SK-N-SH (cell line): ENCODE measurements around the gene FGF22. TPM values are rescaled to one million over a fixed set of nuclear protein-coding genes. Genes with fewer than 3 reads are reported as not detected.

Experiments used
- CTCF ChIA-PET: fragments of 300-600, 350-600 bp; formaldehyde crosslinking; extraction: SDS; loops from one replicate; lab custom pipeline; 2021; lab: Yijun Ruan, JAX
- POLR2A ChIA-PET: fragments of 350-600 bp; sonication (Branson Sonifier 250); formaldehyde crosslinking; extraction: SDS; loops from one replicate; lab custom pipeline; 2020; ENCODE audit warnings: antibody characterized with exemption, inconsistent platforms; lab: Yijun Ruan, JAX
- DNase-seq: peaks from one replicate; pipeline ENCODE4 v3.0.0; 2012
- H2AFZ ChIP-seq: fragments of 200-600 bp; sonication (generic); 2 replicates; pipeline ENCODE4 v1.8.1; 2016; ENCODE audit warnings: antibody characterized with exemption, mild to moderate bottlenecking, low read depth
- H3F3A ChIP-seq: fragments of 200-600 bp; sonication (generic); replicated peaks from 2 replicates; pipeline ENCODE3; 2016; ENCODE audit warnings: antibody characterized with exemption, mild to moderate bottlenecking; ENCODE audit not compliant: insufficient read depth
- H3K27ac ChIP-seq, 2 experiments: fragments of 200-500 bp in 1 of 2; fragments of 200-600 bp in 1 of 2; sonication (Bioruptor generic) in 1 of 2; sonication (generic), shearing (Covaris generic) in 1 of 2; 2 replicates each; pipeline versions ENCODE4 v1.5.1 to v1.6.1; 2014 to 2016; ENCODE audit warnings: low read depth in 2 of 2, inconsistent platforms in 1 of 2, low read length in 1 of 2, mild to moderate bottlenecking in 1 of 2, mixed read lengths in 1 of 2
- H3K27me3 ChIP-seq: fragments of 200-600 bp; sonication (generic), shearing (Covaris generic); 2 replicates; pipeline ENCODE4 v1.6.1; 2016; ENCODE audit warnings: mixed run types; ENCODE audit not compliant: insufficient read depth
- H3K36me3 ChIP-seq, 2 experiments: fragments of 200-500 bp in 1 of 2; fragments of 200-600 bp in 1 of 2; sonication (Bioruptor generic) in 1 of 2; sonication (generic) in 1 of 2; replicated peaks in 1 of 2; 2 replicates each; pipeline versions ENCODE3 to v1.5.1; 2014 to 2016; ENCODE audit warnings: low read length in 1 of 2, mild to moderate bottlenecking in 1 of 2; ENCODE audit not compliant: insufficient read depth in 2 of 2, control insufficient read depth in 1 of 2
- H3K4me1 ChIP-seq, 2 experiments: fragments of 200-500 bp in 1 of 2; fragments of 200-600 bp in 1 of 2; sonication (Bioruptor generic) in 1 of 2; sonication (generic), shearing (Covaris generic) in 1 of 2; 2 replicates each; pipeline versions ENCODE4 v1.5.1 to v1.6.1; 2014 to 2016; ENCODE audit warnings: low read depth in 1 of 2, low read length in 1 of 2, mixed run types in 1 of 2; ENCODE audit not compliant: insufficient read depth in 2 of 2, control insufficient read depth in 1 of 2
- H3K4me2 ChIP-seq: fragments of 200-600 bp; sonication (generic), shearing (Covaris generic); 2 replicates; pipeline ENCODE4 v1.6.1; 2017; ENCODE audit warnings: mixed run types
- H3K4me3 ChIP-seq, 2 experiments: fragments of 200-500 bp in 1 of 2; fragments of 200-600 bp in 1 of 2; sonication (Bioruptor generic) in 1 of 2; sonication (generic), shearing (Covaris generic) in 1 of 2; 2 replicates each; pipeline versions ENCODE4 v1.5.1 to v1.8.1; 2014 to 2016; ENCODE audit warnings: low read depth in 2 of 2, inconsistent platforms in 1 of 2, low read length in 1 of 2, mild to moderate bottlenecking in 1 of 2, mixed read lengths in 1 of 2, moderate library complexity in 1 of 2
- H3K79me2 ChIP-seq: fragments of 200-600 bp; sonication (generic); 2 replicates; pipeline ENCODE4 v1.8.1; 2017; ENCODE audit warnings: mild to moderate bottlenecking; ENCODE audit not compliant: insufficient read depth
- H3K9ac ChIP-seq: fragments of 200-600 bp; sonication (generic); 2 replicates; pipeline ENCODE4 v1.6.1; 2017; ENCODE audit warnings: mixed run types
- H3K9me2 ChIP-seq: fragments of 200-600 bp; sonication (generic); 2 replicates; pipeline ENCODE4 v1.6.1; 2017; ENCODE audit warnings: mixed run types
- H3K9me3 ChIP-seq: fragments of 200-600 bp; sonication (generic); 2 replicates; pipeline ENCODE4 v1.6.1; 2017; ENCODE audit warnings: mixed run types, mild to moderate bottlenecking, moderate library complexity
- H4K20me1 ChIP-seq: fragments of 200-600 bp; sonication (generic); 2 replicates; pipeline ENCODE4 v1.6.1; 2017; ENCODE audit warnings: mild to moderate bottlenecking, mixed run types; ENCODE audit not compliant: insufficient read depth
- CHD2 ChIP-seq: fragments of 150-350 bp; IDR thresholded peaks from 2 replicates; pipeline ENCODE4 v1.6.1; 2018; ENCODE audit warnings: low read length; ENCODE audit not compliant: partially characterized antibody
- EP300 ChIP-seq, 2 experiments: IDR thresholded peaks; 2 replicates each; pipeline versions ENCODE4 v1.4.0 to v1.6.1; 2012; ENCODE audit warnings: borderline replicate concordance in 1 of 2, low read depth in 1 of 2, low read length in 1 of 2
- FOXJ3 ChIP-seq: sonication (generic); formaldehyde crosslinking; IDR thresholded peaks from 2 replicates; pipeline ENCODE4 v1.5.1; 2020; ENCODE audit warnings: mild to moderate bottlenecking, missing genetic modification reagents
- FOXM1 ChIP-seq: IDR thresholded peaks from 2 replicates; pipeline ENCODE4 v1.4.0; 2012; ENCODE audit warnings: low read depth, mild to moderate bottlenecking
- IRF3 ChIP-seq: fragments of 150-350 bp; IDR thresholded peaks from 2 replicates; pipeline ENCODE4 v1.6.1; 2016; ENCODE audit warnings: mild to moderate bottlenecking, low read depth, low read length
- JUND ChIP-seq: IDR thresholded peaks from 2 replicates; pipeline ENCODE4 v1.4.0; 2012
- MAX ChIP-seq: IDR thresholded peaks from 2 replicates; pipeline ENCODE4 v1.4.0; 2012; ENCODE audit warnings: low read depth
- MXI1 ChIP-seq: IDR thresholded peaks from 2 replicates; pipeline ENCODE4 v1.6.1; 2012; ENCODE audit warnings: mild to moderate bottlenecking, low read depth, low read length, improper control_type of control experiment
- NRF1 ChIP-seq: IDR thresholded peaks from 2 replicates; pipeline ENCODE4 v1.6.1; 2012; ENCODE audit warnings: low read depth, mild to moderate bottlenecking, low read length
- PBX3 ChIP-seq: IDR thresholded peaks from 2 replicates; pipeline ENCODE4; 2012
- POLR2AphosphoS5 ChIP-seq: IDR thresholded peaks from 2 replicates; pipeline ENCODE4 v1.6.1; 2012; ENCODE audit warnings: low read depth, low read length
- RCOR1 ChIP-seq: fragments of 150-350 bp; IDR thresholded peaks from 2 replicates; pipeline ENCODE4 v1.6.1; 2017; ENCODE audit warnings: antibody characterized with exemption, low read length
- SIN3A ChIP-seq: IDR thresholded peaks from 2 replicates; pipeline ENCODE4 v1.6.1; 2012; ENCODE audit warnings: low read depth, mild to moderate bottlenecking, low read length, moderate library complexity, borderline replicate concordance
- TAF1 ChIP-seq: IDR thresholded peaks from 2 replicates; pipeline ENCODE4 v1.6.1; 2012; ENCODE audit warnings: low read depth, mild to moderate bottlenecking, low read length, moderate library complexity, borderline replicate concordance
- TCF12 ChIP-seq: IDR thresholded peaks from 2 replicates; pipeline ENCODE4 v1.4.0; 2012
- USF2 ChIP-seq: fragments of 150-350 bp; IDR thresholded peaks from 2 replicates; pipeline ENCODE4 v1.6.1; 2017; ENCODE audit warnings: antibody characterized with exemption, low read length, low read depth, borderline replicate concordance
- YY1 ChIP-seq: IDR thresholded peaks from 2 replicates; pipeline ENCODE4 v1.4.0; 2012; ENCODE audit warnings: low read depth, mild to moderate bottlenecking
- WGBS: methylation state at CpG from one replicate; pipeline ENCODE4 v1.1.6; 2017; ENCODE audit warnings: low lambda C conversion rate; 5-methylcytosine and 5-hydroxymethylcytosine counted together
- polyA plus RNA-seq, 3 experiments: library from polyadenylated mRNA; depleted of rRNA; stranded (reverse); fragments of >200 nt; gene quantifications; 2 replicates each; pipeline ENCODE4 v1.2.3, GENCODE V29; 2012

Gene FGF22
- polyA plus RNA-seq, 1 of the 3 experiments (the other 2 are of a cell fraction) = 0.62 TPM

GRCh38 chr19:633786-634639, 5.7 kb upstream of the FGF22 start:
- peak overlapping the region; percentile 87 for H2AFZ ChIP-seq
- DNase-seq = no peak
- no peaks in the 10 kb centered on the region for H4K20me1 ChIP-seq
- H3F3A ChIP-seq = no peaks in the 10 kb centered on the region
- peak overlapping the region; percentile 75 to 93 for H3K4me3 ChIP-seq
- POLR2A ChIA-PET = no interaction called here
- no peaks in the 10 kb centered on the region for H3K9me2 ChIP-seq
- peak overlapping the region; percentile 73 for H3K9ac ChIP-seq
- CTCF ChIA-PET = interaction anchor here (1.0 to 1.6 kb wide), 3 partner anchors 50 to 287 kb away, joined by 3 to 6 read pairs (median 5); no protein-coding TSS in a partner anchor
- peaks cover 30% of the 10 kb centered on the region for H3K79me2 ChIP-seq
- H3K27me3 ChIP-seq = no peaks in the 10 kb centered on the region
- H3K36me3 ChIP-seq = peaks cover 1% of the 10 kb centered on the region in 2 experiments
- no peaks in the 10 kb centered on the region for H3K9me3 ChIP-seq
- peak overlapping the region; percentile 100 for H3K4me2 ChIP-seq
- peaks cover 4 to 25% of the 10 kb centered on the region in 2 experiments; a peak in 3 of 4 replicates for H3K4me1 ChIP-seq
- H3K27ac ChIP-seq = peak overlapping the region; percentile 62 to 63; a peak in 3 of 4 replicates
- 20% methylated on average over 32 of the region's 32 CpGs for WGBS
- TF ChIP-seq JUND (no peak), NRF1 (no peak), USF2 (no peak), RCOR1 (no peak), MAX (no peak; the same call in 1 of the 2 replicates), FOXJ3 (no peak), TAF1 (no peak), EP300 (IDR thresholded peaks at IDR 0.05; ENCODE audit: borderline replicate concordance in 1 of 2, low read depth in 1 of 2, low read length in 1 of 2) (no peak), MXI1 (no peak; the same call in none of the 2 replicates), SIN3A (no peak), IRF3 (no peak), TCF12 (no peak), PBX3 (no peak), POLR2AphosphoS5 (no peak), YY1 (no peak), FOXM1 (no peak), CHD2 (no peak)
